Breast epithelium (tissue), 4 donors: ENCODE measurements around the gene FAM151B. TPM values are rescaled to one million over a fixed set of nuclear protein-coding genes. Genes with fewer than 3 reads are reported as not detected.

ENCODE experiments used
- DNase-seq, 2 donors: peaks; one replicate each; pipeline ENCODE4 v3.0.0-alpha.2; 2019; ENCODE audit warnings: low spot score in 2 of 2
- H3K27ac ChIP-seq, 2 donors: fragments of 200-600 bp; sonication (generic) in 1 of 2; one replicate each; pipeline ENCODE4 v1.5.1; 2016 to 2019; ENCODE audit warnings: mild to moderate bottlenecking in 1 of 2
- H3K27me3 ChIP-seq, 2 donors: fragments of 200-600 bp; sonication (generic) in 1 of 2; one replicate each; pipeline versions ENCODE4 v1.5.1 to v1.6.0; 2017 to 2019; ENCODE audit warnings: control low read depth in 1 of 2, mild to moderate bottlenecking in 1 of 2
- H3K36me3 ChIP-seq: fragments of 200-600 bp; one replicate; pipeline ENCODE4 v1.5.1; 2019
- H3K4me1 ChIP-seq, 2 donors: fragments of 200-600 bp; sonication (generic); one replicate each; pipeline ENCODE4 v1.5.1; 2016 to 2019; ENCODE audit warnings: control low read depth in 1 of 2
- H3K4me3 ChIP-seq, 3 donors: fragments of 200-600 bp; sonication (generic); 1 replicate in 2 of 3; 2 replicates in 1 of 3; pipeline ENCODE4 v1.5.1; 2016 to 2019; ENCODE audit warnings: mild to moderate bottlenecking in 3 of 3, moderate library complexity in 2 of 3
- H3K9me3 ChIP-seq, 2 donors: fragments of 200-600 bp; sonication (generic) in 1 of 2; one replicate each; pipeline ENCODE4 v1.5.1; 2016 to 2019; ENCODE audit warnings: control low read depth in 1 of 2
- POLR2A ChIP-seq: fragments of 450-650 bp; IDR thresholded peaks from one replicate; pipeline ENCODE4 v1.6.1; 2016; ENCODE audit warnings: antibody characterized with exemption, mild to moderate bottlenecking, moderate library complexity
- POLR2AphosphoS5 ChIP-seq, 3 donors: sonication (generic); formaldehyde crosslinking; IDR thresholded peaks; one replicate each; pipeline ENCODE4 v1.6.1; 2017; ENCODE audit warnings: antibody characterized with exemption in 3 of 3
- intact Hi-C: fragments of 100-400 bp; cut with DNase I; formaldehyde crosslinking; loops from one replicate; pipeline ENCODE4 v1.15.1; 2023; ENCODE audit warnings: low total_unique reads
- total RNA-seq, 3 donors: library from RNA; depleted of rRNA; stranded (reverse); fragments of >200 nt; gene quantifications; one replicate each; pipeline ENCODE4 v1.1.0, GENCODE V29; 2016
- TF ChIP-seq, protein P1 (sequence below), 3 donors: fragments of 450-650 bp; IDR thresholded peaks; one replicate each; pipeline ENCODE4 v1.5.1; 2016 to 2017; ENCODE audit warnings: antibody characterized with exemption in 3 of 3, mild to moderate bottlenecking in 3 of 3, moderate library complexity in 3 of 3

FAM151B gene
- total RNA-seq, 3 donors from 2014 or later = 2.7 to 7.3 (median 5.2) TPM

DNA sequence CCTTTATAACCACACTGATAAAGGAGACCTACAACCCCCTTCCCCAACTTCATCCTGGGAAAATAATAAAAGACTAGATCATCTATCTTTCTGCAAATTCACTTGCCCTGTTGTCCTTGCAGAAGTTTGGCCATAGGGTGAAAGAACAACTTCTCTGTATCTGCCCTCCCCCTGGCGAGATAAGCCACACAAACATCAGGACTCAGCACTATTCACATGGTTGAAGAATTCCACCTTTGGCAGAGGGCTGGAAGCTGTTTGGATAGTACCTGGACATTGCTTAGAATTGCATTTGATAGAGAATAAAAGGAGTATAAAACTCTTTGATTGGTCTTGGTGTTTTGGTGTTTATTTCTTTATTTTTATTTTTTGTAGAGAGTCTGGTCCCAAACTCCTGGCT, 16.9 kb downstream of the FAM151B start:
- no peak overlapping the region for H3K4me3 ChIP-seq
- no peaks in the 10 kb centered on the region for H3K36me3 ChIP-seq
- H3K4me1 ChIP-seq = no peaks in the 10 kb centered on the region
- TF ChIP-seq, protein P1, sequence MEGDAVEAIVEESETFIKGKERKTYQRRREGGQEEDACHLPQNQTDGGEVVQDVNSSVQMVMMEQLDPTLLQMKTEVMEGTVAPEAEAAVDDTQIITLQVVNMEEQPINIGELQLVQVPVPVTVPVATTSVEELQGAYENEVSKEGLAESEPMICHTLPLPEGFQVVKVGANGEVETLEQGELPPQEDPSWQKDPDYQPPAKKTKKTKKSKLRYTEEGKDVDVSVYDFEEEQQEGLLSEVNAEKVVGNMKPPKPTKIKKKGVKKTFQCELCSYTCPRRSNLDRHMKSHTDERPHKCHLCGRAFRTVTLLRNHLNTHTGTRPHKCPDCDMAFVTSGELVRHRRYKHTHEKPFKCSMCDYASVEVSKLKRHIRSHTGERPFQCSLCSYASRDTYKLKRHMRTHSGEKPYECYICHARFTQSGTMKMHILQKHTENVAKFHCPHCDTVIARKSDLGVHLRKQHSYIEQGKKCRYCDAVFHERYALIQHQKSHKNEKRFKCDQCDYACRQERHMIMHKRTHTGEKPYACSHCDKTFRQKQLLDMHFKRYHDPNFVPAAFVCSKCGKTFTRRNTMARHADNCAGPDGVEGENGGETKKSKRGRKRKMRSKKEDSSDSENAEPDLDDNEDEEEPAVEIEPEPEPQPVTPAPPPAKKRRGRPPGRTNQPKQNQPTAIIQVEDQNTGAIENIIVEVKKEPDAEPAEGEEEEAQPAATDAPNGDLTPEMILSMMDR (IDR thresholded peaks at IDR 0.05) = no peak
- TF ChIP-seq POLR2A (no peak), POLR2AphosphoS5 (IDR thresholded peaks at IDR 0.05) (no peak)
- no peak for DNase-seq
- no peaks in the 10 kb centered on the region for H3K9me3 ChIP-seq
- no peak overlapping the region for H3K27ac ChIP-seq
- intact Hi-C loops = no loop called here
- no peaks in the 10 kb centered on the region for H3K27me3 ChIP-seq

DNA sequence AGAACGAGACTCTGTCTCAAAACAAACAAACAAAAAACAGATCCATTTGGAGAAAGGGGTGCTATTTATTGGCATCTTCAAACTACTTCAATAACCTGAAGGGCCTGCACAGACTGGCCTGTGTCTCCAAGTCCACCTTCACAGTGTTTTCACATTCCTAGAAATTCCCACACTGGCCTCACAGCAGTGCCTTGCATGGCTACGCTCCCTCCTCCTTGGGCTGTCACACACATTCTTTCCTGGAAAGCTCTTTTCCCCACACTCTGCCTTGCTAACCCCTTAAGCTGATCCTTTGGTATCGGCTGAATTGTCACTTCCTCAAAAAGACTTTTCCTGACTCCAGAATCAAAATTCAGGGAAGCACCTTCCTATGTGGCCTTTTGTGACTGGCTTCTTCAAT, 19.8 kb downstream of the FAM151B start:
- no peaks in the 10 kb centered on the region for H3K9me3 ChIP-seq
- intact Hi-C loops = loop anchor here (2.0 kb wide), 1 partner anchor 63 kb away; the partner anchor contains the start of gene ANKRD34B
- no peak for DNase-seq

DNA sequence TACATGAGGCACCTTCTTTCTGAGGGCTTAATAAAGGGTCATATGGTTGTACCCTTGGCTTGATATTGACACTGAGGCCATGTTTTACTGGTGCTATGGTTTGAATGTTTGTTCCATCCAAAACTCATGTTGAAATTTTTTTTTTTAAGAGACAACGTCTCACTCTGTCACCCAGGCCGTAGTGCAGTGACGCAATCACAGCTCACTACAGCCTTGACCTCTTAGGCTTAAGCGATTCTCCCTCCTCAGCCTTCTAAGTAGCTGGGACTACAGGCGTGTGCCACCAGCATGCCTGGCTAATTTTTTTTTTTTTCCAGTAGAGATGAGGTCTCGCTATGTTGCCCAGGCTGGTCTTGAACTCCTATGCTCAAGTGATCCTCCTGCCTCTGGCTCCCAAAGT, 20.9 kb downstream of the FAM151B start:
- TF ChIP-seq, protein P1 (IDR thresholded peaks at IDR 0.05) = no peak
- TF ChIP-seq POLR2AphosphoS5 (IDR thresholded peaks at IDR 0.05) (no peak), POLR2A (no peak)
- Histone ChIP-seq H3K36me3 (no peaks in the 10 kb centered on the region), H3K4me1 (no peaks in the 10 kb centered on the region), H3K9me3 (no peaks in the 10 kb centered on the region), H3K4me3 (no peak overlapping the region), H3K27me3 (no peaks in the 10 kb centered on the region), H3K27ac (no peak overlapping the region)
- no peak for DNase-seq
- intact Hi-C loops = no loop called here

More for the DNA sequence above, 19.8 kb downstream of the FAM151B start:
- H3K4me1 ChIP-seq = no peaks in the 10 kb centered on the region
- H3K36me3 ChIP-seq = no peaks in the 10 kb centered on the region
- H3K27me3 ChIP-seq = no peaks in the 10 kb centered on the region
- H3K4me3 ChIP-seq = no peak overlapping the region
- H3K27ac ChIP-seq = no peak overlapping the region
- TF ChIP-seq POLR2A (no peak), POLR2AphosphoS5 (IDR thresholded peaks at IDR 0.05) (no peak)
- TF ChIP-seq, protein P1 (IDR thresholded peaks at IDR 0.05) = no peak

DNA sequence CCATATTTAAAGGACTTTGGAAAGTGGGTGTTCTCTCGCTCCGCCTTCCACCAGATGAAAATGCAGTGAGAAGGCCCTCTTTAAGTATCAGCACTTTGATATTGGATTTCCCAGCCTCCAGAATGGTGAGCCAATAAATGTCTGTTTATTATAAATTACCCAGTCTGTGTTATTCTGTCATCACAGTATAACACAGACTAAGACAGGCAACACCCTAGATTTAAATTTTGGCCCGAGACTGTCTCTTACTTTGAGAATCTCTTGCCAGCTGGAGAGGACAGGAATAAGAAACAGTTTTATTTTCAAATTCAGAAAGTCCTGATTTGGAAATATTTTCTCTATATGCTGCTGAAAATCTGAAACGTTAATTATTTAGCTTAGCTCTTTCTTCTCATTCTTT, 21.5 kb downstream of the FAM151B start:
- Histone ChIP-seq H3K36me3 (no peaks in the 10 kb centered on the region), H3K4me3 (no peak overlapping the region), H3K4me1 (no peaks in the 10 kb centered on the region), H3K27me3 (no peaks in the 10 kb centered on the region), H3K27ac (no peak overlapping the region), H3K9me3 (no peaks in the 10 kb centered on the region)
- intact Hi-C loops = no loop called here
- TF ChIP-seq POLR2AphosphoS5 (IDR thresholded peaks at IDR 0.05) (no peak), POLR2A (no peak)
- TF ChIP-seq, protein P1 (IDR thresholded peaks at IDR 0.05) = no peak
- DNase-seq = no peak

DNA sequence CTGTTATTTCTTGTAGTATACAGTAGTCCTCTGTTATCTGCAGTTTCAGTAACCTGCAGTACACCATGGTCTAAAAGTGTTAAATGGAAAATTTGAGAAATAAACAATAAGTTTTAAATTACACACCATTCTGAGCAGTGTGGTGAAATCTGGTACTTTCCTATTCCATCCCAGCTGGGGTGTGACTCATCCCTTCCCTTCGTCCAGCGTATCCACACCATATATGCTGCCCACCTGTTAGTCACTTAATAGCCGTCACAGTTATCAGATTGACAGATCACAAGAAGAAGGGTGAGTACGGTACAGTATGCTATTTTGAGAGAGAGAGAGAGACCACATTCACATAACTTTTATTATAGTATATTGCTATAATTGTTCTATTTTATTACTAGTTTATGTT, 28.9 kb downstream of the FAM151B start:
- no peaks in the 10 kb centered on the region for H3K27me3 ChIP-seq
- DNase-seq = no peak
- no peaks in the 10 kb centered on the region for H3K36me3 ChIP-seq
- H3K4me1 ChIP-seq = no peaks in the 10 kb centered on the region
- H3K9me3 ChIP-seq = no peaks in the 10 kb centered on the region
- H3K27ac ChIP-seq = no peak overlapping the region
- intact Hi-C loops = loop anchor here (5.0 kb wide), 1 partner anchor 580 kb away; no protein-coding TSS in a partner anchor
- no peak for TF ChIP-seq POLR2AphosphoS5 (IDR thresholded peaks at IDR 0.05)
- TF ChIP-seq, protein P1 (IDR thresholded peaks at IDR 0.05) = no peak
- TF ChIP-seq POLR2A = no peak
- no peak overlapping the region for H3K4me3 ChIP-seq
